Suprapubic skin (tissue), 4 donors: ENCODE data around the gene PARP1. TPM values are rescaled to one million over a fixed set of nuclear protein-coding genes. Genes with fewer than 3 reads are reported as not detected.
A peak's percentile ranks its signal among the peaks of the same experiment; 100 is the strongest.

Experiments
- DNase-seq, 2 donors: peaks; one replicate each; pipeline ENCODE4 v3.0.0-alpha.2; 2019; ENCODE audit warnings: low spot score in 2 of 2
- H3K27ac ChIP-seq: fragments of 200-600 bp; sonication (generic); one replicate; pipeline ENCODE4 v1.5.1; 2019
- H3K27me3 ChIP-seq: fragments of 200-600 bp; sonication (generic); one replicate; pipeline ENCODE4 v1.5.1; 2019
- H3K36me3 ChIP-seq: fragments of 200-600 bp; sonication (generic); one replicate; pipeline ENCODE4 v1.5.1; 2019
- H3K4me1 ChIP-seq: fragments of 200-600 bp; sonication (generic); one replicate; pipeline ENCODE4 v1.5.1; 2019
- H3K4me3 ChIP-seq: fragments of 200-600 bp; sonication (generic); one replicate; pipeline ENCODE4 v1.5.1; 2019; ENCODE audit warnings: mild to moderate bottlenecking
- H3K9me3 ChIP-seq: fragments of 200-600 bp; sonication (generic); one replicate; pipeline ENCODE4 v1.5.1; 2019
- CTCF ChIP-seq, 2 donors: fragments of 200-600 bp in 1 of 2; fragments of 450-650 bp in 1 of 2; sonication (generic) in 1 of 2; IDR thresholded peaks; one replicate each; pipeline ENCODE4 v1.5.1; 2016 to 2019; ENCODE audit warnings: antibody characterized with exemption in 2 of 2, mild to moderate bottlenecking in 1 of 2, moderate library complexity in 1 of 2
- EP300 ChIP-seq: sonication (generic); formaldehyde crosslinking; IDR thresholded peaks from one replicate; pipeline ENCODE4 v1.6.1; 2017; ENCODE audit warnings: antibody characterized with exemption
- POLR2A ChIP-seq, 2 donors: fragments of 450-650 bp; IDR thresholded peaks; one replicate each; pipeline ENCODE4 v1.6.1; 2017; ENCODE audit warnings: antibody characterized with exemption in 2 of 2, mild to moderate bottlenecking in 2 of 2, moderate library complexity in 2 of 2
- POLR2AphosphoS5 ChIP-seq, 3 donors: sonication (generic); formaldehyde crosslinking; IDR thresholded peaks; one replicate each; pipeline ENCODE4 v1.6.1; 2017; ENCODE audit warnings: antibody characterized with exemption in 3 of 3
- WGBS: methylation state at CpG from one replicate; pipeline ENCODE4 v1.1.5; 2018; 5-methylcytosine and 5-hydroxymethylcytosine counted together
- total RNA-seq, 4 donors: library from RNA; depleted of rRNA; stranded (reverse); fragments of >200 nt; gene quantifications; one replicate each; pipeline ENCODE4 v1.1.0, GENCODE V29; 2016

The PARP1 gene
- total RNA-seq = 10 to 100 TPM; 55.7 to 70.0 (median 60.6) TPM

GRCh38 chr1:226407497-226408284 lies at the start of gene PARP1:
Gene PARP1, minus strand, starts transcription at chr1:226408093. Its CDS starts 164 bp downstream, at chr1:226407929.
- Histone ChIP-seq H3K4me3 (peak within 1 kb of the TSS; percentile 85), H3K9me3 (no peaks in the 10 kb centered on the region), H3K4me1 (peaks cover 34% of the 10 kb centered on the region), H3K36me3 (no peaks in the 10 kb centered on the region), H3K27ac (peak within 1 kb of the TSS; percentile 81), H3K27me3 (no peaks in the 10 kb centered on the region)
- peak in 1 of 3 donors; percentile 32 for TF ChIP-seq POLR2AphosphoS5 (IDR thresholded peaks at IDR 0.05)
- peak; percentile 76 to 89 for TF ChIP-seq CTCF (IDR thresholded peaks at IDR 0.05)
- TF ChIP-seq EP300 = no peak
- TF ChIP-seq POLR2A (IDR thresholded peaks at IDR 0.05) = peak in 1 of 2 donors; percentile 44
- WGBS = under 1% methylated on average over 54 of the region's 90 CpGs
- DNase-seq = peak; percentile 95 to 97

- TF ChIP-seq POLR2A (IDR thresholded peaks at IDR 0.05) = no peak
- TF ChIP-seq CTCF (IDR thresholded peaks at IDR 0.05) = no peak
- TF ChIP-seq EP300 = no peak
- TF ChIP-seq POLR2AphosphoS5 (IDR thresholded peaks at IDR 0.05) = no peak
- no peaks in the 10 kb centered on the region for H3K4me1 ChIP-seq
- no peak overlapping the region for H3K27ac ChIP-seq
- no peaks in the 10 kb centered on the region for H3K9me3 ChIP-seq
- peaks cover 17% of the 10 kb centered on the region for H3K27me3 ChIP-seq
- DNase-seq = no peak
- no peaks in the 10 kb centered on the region for H3K36me3 ChIP-seq
- WGBS = 66% methylated on average over 14 of the region's 14 CpGs
- H3K4me3 ChIP-seq = no peak overlapping the region
These were observed 49.4 kb upstream of the PARP1 start for GRCh38 chr1:226457307-226457712.

- no peak for TF ChIP-seq POLR2AphosphoS5 (IDR thresholded peaks at IDR 0.05)
- no peak for TF ChIP-seq CTCF (IDR thresholded peaks at IDR 0.05)
- TF ChIP-seq POLR2A (IDR thresholded peaks at IDR 0.05) = no peak
- TF ChIP-seq EP300 = no peak
- DNase-seq = no peak
- WGBS = 98% methylated on average over 10 of the region's 10 CpGs
These were observed 48.0 kb upstream of the PARP1 start for GRCh38 chr1:226455843-226456242.

GRCh38 chr1:226454349-226454748 lies 46.5 kb upstream of the PARP1 start:
- no peak for DNase-seq
- Histone ChIP-seq H3K27me3 (peaks cover 17% of the 10 kb centered on the region), H3K9me3 (no peaks in the 10 kb centered on the region), H3K36me3 (no peaks in the 10 kb centered on the region), H3K4me1 (no peaks in the 10 kb centered on the region), H3K27ac (no peak overlapping the region), H3K4me3 (no peak overlapping the region)
- TF ChIP-seq POLR2AphosphoS5 (IDR thresholded peaks at IDR 0.05) (no peak), CTCF (IDR thresholded peaks at IDR 0.05) (no peak), EP300 (no peak), POLR2A (IDR thresholded peaks at IDR 0.05) (no peak)
- 70% methylated on average over 2 of the region's 2 CpGs for WGBS

More at GRCh38 chr1:226455843-226456242, 48.0 kb upstream of the PARP1 start:
- Histone ChIP-seq H3K27ac (no peak overlapping the region), H3K27me3 (peaks cover 17% of the 10 kb centered on the region), H3K4me1 (no peaks in the 10 kb centered on the region), H3K36me3 (no peaks in the 10 kb centered on the region), H3K4me3 (no peak overlapping the region), H3K9me3 (no peaks in the 10 kb centered on the region)

GRCh38 chr1:226453015-226453704 lies 45.3 kb upstream of the PARP1 start:
- TF ChIP-seq POLR2AphosphoS5 (IDR thresholded peaks at IDR 0.05) (no peak), EP300 (no peak), POLR2A (IDR thresholded peaks at IDR 0.05) (no peak), CTCF (IDR thresholded peaks at IDR 0.05) (no peak)
- Histone ChIP-seq H3K4me1 (no peaks in the 10 kb centered on the region), H3K36me3 (no peaks in the 10 kb centered on the region), H3K4me3 (no peak overlapping the region), H3K9me3 (no peaks in the 10 kb centered on the region), H3K27ac (no peak overlapping the region), H3K27me3 (peaks cover 17% of the 10 kb centered on the region)
- 89% methylated on average over 7 of the region's 7 CpGs for WGBS
- DNase-seq = no peak
